GM21423 (cell line): ENCODE measurements around the gene BRF1.

ENCODE experiments used
- ATAC-seq: cut with Tn5 transposase; IDR thresholded peaks from one replicate; pipeline ENCODE4 v1.9.1; 2021; ENCODE audit warnings: mild to moderate bottlenecking, moderate library complexity; ENCODE audit not compliant: unreplicated experiment

The BRF1 gene

GRCh38 chr14:105240811-105241576, 59.8 kb downstream of the BRF1 start:
- ATAC-seq = no peak

GRCh38 chr14:105229099-105229655, 71.6 kb downstream of the BRF1 start:
- ATAC-seq = no peak

GRCh38 chr14:105228562-105228961, 72.2 kb downstream of the BRF1 start:
- ATAC-seq = no peak

- ATAC-seq = no peak
Observed at GRCh38 chr14:105227346-105227745, 73.5 kb downstream of the BRF1 start.

- ATAC-seq = no peak
Observed at GRCh38 chr14:105226198-105226597, 74.6 kb downstream of the BRF1 start.

- ATAC-seq = no peak
Observed at GRCh38 chr14:105224845-105225570, 75.8 kb downstream of the BRF1 start.

GRCh38 chr14:105223770-105224544, 76.8 kb downstream of the BRF1 start:
- no peak for ATAC-seq

- ATAC-seq = no peak
Observed at GRCh38 chr14:105223260-105223659, 77.5 kb downstream of the BRF1 start.

- ATAC-seq = no peak
Observed at GRCh38 chr14:105221598-105222178, 79.1 kb downstream of the BRF1 start.

- ATAC-seq = no peak
Observed at GRCh38 chr14:105220699-105221597, 79.9 kb downstream of the BRF1 start.

- ATAC-seq = no peak
Observed at GRCh38 chr14:105219753-105220152, 81.0 kb downstream of the BRF1 start.

- no peak for ATAC-seq
Observed at GRCh38 chr14:105219043-105219612, 81.7 kb downstream of the BRF1 start.

- no peak for ATAC-seq
Observed at GRCh38 chr14:105218611-105219010, 82.2 kb downstream of the BRF1 start.

GRCh38 chr14:105217774-105218173, 83.0 kb downstream of the BRF1 start:
- ATAC-seq = no peak

GRCh38 chr14:105216490-105217247, 84.1 kb downstream of the BRF1 start:
- ATAC-seq = no peak

GRCh38 chr14:105215602-105216001, 85.2 kb downstream of the BRF1 start:
- no peak for ATAC-seq

GRCh38 chr14:105214324-105214915, 86.4 kb downstream of the BRF1 start:
- no peak for ATAC-seq

GRCh38 chr14:105213361-105213760, 87.4 kb downstream of the BRF1 start:
- no peak for ATAC-seq
